Mesothelial cell of epicardium (in vitro differentiated cells): Measurements from ENCODE around the gene HLA-DMB. TPM values are rescaled to one million over a fixed set of nuclear protein-coding genes. Genes with fewer than 3 reads are reported as not detected.

ENCODE experiments used
- DNase-seq, 2 experiments: peaks; one replicate each; pipeline ENCODE4 v3.0.0; 2021; ENCODE audit warnings: low spot score in 2 of 2; ENCODE audit not compliant: unreplicated experiment in 2 of 2
- H3K27ac Mint-ChIP-seq: 2 replicates; pipeline ENCODE4 v1.8.0; 2021; ENCODE audit warnings: mixed read lengths
- H3K27me3 Mint-ChIP-seq: 2 replicates; pipeline ENCODE4 v1.8.0; 2021; ENCODE audit warnings: low read depth, mixed read lengths
- H3K36me3 Mint-ChIP-seq: 2 replicates; pipeline ENCODE4 v1.8.0; 2021; ENCODE audit warnings: mixed read lengths
- H3K4me1 Mint-ChIP-seq: 2 replicates; pipeline ENCODE4 v1.8.0; 2021; ENCODE audit warnings: mixed read lengths
- H3K4me3 Mint-ChIP-seq: 2 replicates; pipeline ENCODE4 v1.8.0; 2021; ENCODE audit warnings: mild to moderate bottlenecking, moderate library complexity, mixed read lengths
- H3K9me3 Mint-ChIP-seq: 2 replicates; pipeline ENCODE4 v1.8.0; 2021; ENCODE audit warnings: mixed read lengths
- total RNA-seq: library from RNA; stranded (reverse); gene quantifications from 3 replicates; pipeline ENCODE4 v1.2.1, GENCODE V29; 2021
- TF ChIP-seq, protein P1 (sequence below): fragments of 200-600 bp; sonication (generic); IDR thresholded peaks from one replicate; pipeline ENCODE4 v1.5.0; 2021; ENCODE audit warnings: antibody characterized with exemption; ENCODE audit not compliant: unreplicated experiment

The HLA-DMB gene
- total RNA-seq, 1 donor from 2014 or later: not detected

DNA sequence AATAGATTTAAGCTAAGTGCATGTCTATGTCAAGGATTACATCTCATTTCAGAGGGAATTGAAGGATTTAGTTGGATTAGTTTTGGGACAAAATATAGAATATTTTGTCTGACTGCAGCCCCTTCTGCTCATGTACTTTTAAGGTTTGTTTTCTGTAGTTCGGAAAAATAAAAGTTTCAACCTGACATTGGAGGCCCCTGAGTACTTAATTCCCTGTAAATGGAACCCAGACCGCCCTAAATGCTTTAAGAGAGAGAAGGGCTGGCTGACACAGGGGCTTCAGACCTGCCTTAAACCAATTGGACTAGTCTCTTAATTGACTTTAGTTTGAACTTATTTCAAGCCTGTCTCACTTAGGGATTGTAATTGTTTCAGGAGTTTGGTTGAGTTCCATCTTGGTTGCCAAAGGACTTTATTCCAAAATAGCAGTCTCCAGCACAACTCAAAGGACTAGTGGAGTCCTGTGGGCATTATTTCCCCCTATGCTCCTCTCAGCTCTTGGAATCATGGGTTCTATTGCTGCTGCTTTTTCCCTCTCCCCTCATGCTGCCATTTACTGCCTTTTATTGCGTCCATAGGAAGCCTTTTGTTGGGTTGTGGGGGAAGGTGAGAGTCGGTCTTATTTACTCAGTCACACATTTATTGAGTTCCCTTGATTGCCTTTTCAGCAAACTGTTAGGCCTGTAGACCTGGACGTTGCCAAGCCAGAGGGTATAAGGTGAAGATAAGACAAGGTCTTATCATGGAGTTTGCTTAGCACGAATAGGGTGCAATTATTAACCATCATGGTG lies 42.1 kb upstream of the HLA-DMB start:
- no peak overlapping the region for H3K4me3 Mint-ChIP-seq
- TF ChIP-seq, protein P1, sequence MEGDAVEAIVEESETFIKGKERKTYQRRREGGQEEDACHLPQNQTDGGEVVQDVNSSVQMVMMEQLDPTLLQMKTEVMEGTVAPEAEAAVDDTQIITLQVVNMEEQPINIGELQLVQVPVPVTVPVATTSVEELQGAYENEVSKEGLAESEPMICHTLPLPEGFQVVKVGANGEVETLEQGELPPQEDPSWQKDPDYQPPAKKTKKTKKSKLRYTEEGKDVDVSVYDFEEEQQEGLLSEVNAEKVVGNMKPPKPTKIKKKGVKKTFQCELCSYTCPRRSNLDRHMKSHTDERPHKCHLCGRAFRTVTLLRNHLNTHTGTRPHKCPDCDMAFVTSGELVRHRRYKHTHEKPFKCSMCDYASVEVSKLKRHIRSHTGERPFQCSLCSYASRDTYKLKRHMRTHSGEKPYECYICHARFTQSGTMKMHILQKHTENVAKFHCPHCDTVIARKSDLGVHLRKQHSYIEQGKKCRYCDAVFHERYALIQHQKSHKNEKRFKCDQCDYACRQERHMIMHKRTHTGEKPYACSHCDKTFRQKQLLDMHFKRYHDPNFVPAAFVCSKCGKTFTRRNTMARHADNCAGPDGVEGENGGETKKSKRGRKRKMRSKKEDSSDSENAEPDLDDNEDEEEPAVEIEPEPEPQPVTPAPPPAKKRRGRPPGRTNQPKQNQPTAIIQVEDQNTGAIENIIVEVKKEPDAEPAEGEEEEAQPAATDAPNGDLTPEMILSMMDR: no peak
- no peak for DNase-seq
- no peaks in the 10 kb centered on the region for H3K9me3 Mint-ChIP-seq
- peaks cover 27% of the 10 kb centered on the region for H3K36me3 Mint-ChIP-seq
- peak overlapping the region; percentile 2 for H3K27ac Mint-ChIP-seq
- peaks cover 16% of the 10 kb centered on the region for H3K27me3 Mint-ChIP-seq
- peaks cover 2% of the 10 kb centered on the region for H3K4me1 Mint-ChIP-seq

DNA sequence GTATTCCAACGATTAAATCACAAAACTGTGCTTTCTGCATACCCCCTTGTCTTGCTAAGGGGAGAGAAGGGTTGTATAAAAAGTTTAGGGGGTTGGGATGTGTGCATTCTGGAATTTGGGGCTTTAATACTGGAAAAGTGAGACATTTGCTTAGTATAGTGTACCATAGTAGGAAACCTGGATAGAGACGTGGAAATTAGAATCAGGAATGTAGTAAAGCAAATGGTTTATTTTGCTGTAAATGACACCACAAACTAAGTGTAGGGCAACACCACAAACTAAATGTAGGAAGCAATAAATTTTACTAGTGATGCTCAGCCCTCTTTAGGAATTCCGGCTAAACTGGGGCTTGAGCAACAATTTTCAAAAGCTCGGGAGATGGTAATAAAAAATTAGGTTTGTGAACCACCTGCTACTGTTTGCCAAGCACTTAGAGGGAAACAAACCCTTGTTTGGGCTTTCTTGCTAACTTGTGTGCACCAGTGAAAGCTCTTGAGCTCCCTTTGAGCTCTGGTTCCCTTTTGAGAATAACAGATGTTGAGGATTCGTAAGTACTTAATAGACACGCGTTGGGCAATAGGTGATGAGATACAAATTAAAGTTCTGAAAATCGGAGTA lies 41.4 kb upstream of the HLA-DMB start:
- no peak for DNase-seq
- Mint-ChIP-seq H3K27ac (peak overlapping the region; percentile 36), H3K4me3 (no peak overlapping the region), H3K9me3 (no peaks in the 10 kb centered on the region), H3K4me1 (peaks cover 2% of the 10 kb centered on the region), H3K27me3 (peaks cover 9% of the 10 kb centered on the region), H3K36me3 (peaks cover 34% of the 10 kb centered on the region)
- TF ChIP-seq, protein P1: no peak

DNA sequence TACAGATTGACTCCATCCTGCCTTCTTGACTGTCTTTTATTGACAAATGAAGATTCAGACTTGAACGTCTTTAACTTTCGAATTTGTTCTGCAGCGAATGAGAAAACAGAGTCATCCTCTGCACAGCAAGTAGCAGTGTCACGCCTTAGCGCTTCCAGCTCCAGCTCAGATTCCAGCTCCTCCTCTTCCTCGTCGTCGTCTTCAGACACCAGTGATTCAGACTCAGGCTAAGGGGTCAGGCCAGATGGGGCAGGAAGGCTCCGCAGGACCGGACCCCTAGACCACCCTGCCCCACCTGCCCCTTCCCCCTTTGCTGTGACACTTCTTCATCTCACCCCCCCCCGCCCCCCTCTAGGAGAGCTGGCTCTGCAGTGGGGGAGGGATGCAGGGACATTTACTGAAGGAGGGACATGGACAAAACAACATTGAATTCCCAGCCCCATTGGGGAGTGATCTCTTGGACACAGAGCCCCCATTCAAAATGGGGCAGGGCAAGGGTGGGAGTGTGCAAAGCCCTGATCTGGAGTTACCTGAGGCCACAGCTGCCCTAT lies 39.7 kb upstream of the HLA-DMB start:
- Mint-ChIP-seq H3K36me3 (peaks cover 49% of the 10 kb centered on the region), H3K27ac (peak overlapping the region; percentile 21), H3K9me3 (no peaks in the 10 kb centered on the region), H3K27me3 (no peaks in the 10 kb centered on the region), H3K4me1 (peaks cover 12% of the 10 kb centered on the region), H3K4me3 (no peak overlapping the region)
- TF ChIP-seq, protein P1: no peak
- DNase-seq: no peak

DNA sequence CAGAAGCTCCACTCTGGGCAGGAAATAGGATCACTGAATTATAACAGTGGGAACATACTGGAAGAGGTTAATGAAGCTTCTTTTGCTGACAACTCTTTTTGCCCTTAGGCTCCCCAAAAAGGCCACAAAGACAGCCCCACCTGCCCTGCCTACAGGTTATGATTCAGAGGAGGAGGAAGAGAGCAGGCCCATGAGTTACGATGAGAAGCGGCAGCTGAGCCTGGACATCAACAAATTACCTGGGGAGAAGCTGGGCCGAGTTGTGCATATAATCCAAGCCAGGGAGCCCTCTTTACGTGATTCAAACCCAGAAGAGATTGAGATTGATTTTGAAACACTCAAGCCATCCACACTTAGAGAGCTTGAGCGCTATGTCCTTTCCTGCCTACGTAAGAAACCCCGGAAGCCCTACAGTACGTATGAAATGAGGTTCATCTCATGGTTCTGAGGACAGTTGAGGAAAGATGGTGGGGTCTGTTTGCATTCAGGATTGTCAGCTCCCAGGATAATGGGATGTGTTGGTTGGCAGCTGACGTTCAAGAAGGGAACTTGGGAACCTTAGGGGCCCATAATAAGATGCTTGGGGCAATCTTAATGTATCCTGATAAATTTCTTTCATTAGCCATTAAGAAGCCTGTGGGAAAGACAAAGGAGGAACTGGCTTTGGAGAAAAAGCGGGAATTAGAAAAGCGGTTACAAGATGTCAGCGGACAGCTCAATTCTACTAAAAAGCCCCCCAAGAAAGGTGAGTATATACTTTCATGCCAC lies 39.1 kb upstream of the HLA-DMB start:
- TF ChIP-seq, protein P1: no peak
- H3K4me1 Mint-ChIP-seq: peaks cover 19% of the 10 kb centered on the region

DNA sequence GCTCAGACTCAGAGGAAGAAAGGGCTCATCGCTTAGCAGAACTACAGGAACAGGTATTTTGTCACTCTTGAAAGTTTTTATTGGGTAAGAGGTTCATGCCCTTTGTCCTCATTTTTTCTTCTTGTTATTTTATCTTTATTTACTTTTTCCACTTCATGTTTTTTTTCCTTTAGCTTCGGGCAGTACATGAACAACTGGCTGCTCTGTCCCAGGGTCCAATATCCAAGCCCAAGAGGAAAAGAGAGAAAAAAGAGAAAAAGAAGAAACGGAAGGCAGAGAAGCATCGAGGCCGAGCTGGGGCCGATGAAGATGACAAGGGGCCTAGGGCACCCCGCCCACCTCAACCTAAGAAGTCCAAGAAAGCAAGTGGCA lies 37.1 kb upstream of the HLA-DMB start:
- Mint-ChIP-seq H3K9me3 (no peaks in the 10 kb centered on the region), H3K4me1 (peaks cover 32% of the 10 kb centered on the region), H3K36me3 (peaks cover 61% of the 10 kb centered on the region), H3K27me3 (no peaks in the 10 kb centered on the region), H3K27ac (no peak overlapping the region), H3K4me3 (no peak overlapping the region)
- TF ChIP-seq, protein P1: no peak
- no peak for DNase-seq

More for the DNA sequence above, 39.1 kb upstream of the HLA-DMB start:
- H3K27ac Mint-ChIP-seq: peak overlapping the region; percentile 34
- H3K27me3 Mint-ChIP-seq: no peaks in the 10 kb centered on the region
- H3K36me3 Mint-ChIP-seq: peaks cover 53% of the 10 kb centered on the region
- H3K9me3 Mint-ChIP-seq: no peaks in the 10 kb centered on the region
- DNase-seq: no peak
- no peak overlapping the region for H3K4me3 Mint-ChIP-seq
